CD1c-positive myeloid dendritic cell (primary cell): ENCODE results near the gene SYNGR2.

ENCODE experiments used
- DNase-seq: peaks from one replicate; pipeline ENCODE4 v3.0.0-alpha.2; 2016; ENCODE audit errors: extremely low spot score

The SYNGR2 gene

GRCh38 chr17:78143214-78144146 is 24.9 kb upstream of the SYNGR2 start:
- no peak for DNase-seq

- DNase-seq = peak; percentile 97
These were observed 24.1 kb upstream of the SYNGR2 start for GRCh38 chr17:78144147-78144719.

GRCh38 chr17:78144736-78145641 is 23.4 kb upstream of the SYNGR2 start:
- DNase-seq = no peak

GRCh38 chr17:78146471-78146869 is 21.9 kb upstream of the SYNGR2 start:
- no peak for DNase-seq

GRCh38 chr17:78146881-78147280 is 21.5 kb upstream of the SYNGR2 start:
- DNase-seq = no peak

- DNase-seq = no peak
These were observed 20.9 kb upstream of the SYNGR2 start for GRCh38 chr17:78147315-78147998.

GRCh38 chr17:78148286-78149016 is 19.9 kb upstream of the SYNGR2 start:
- DNase-seq = no peak

GRCh38 chr17:78151514-78152008 is 16.8 kb upstream of the SYNGR2 start:
- no peak for DNase-seq

- DNase-seq = peak; percentile 72
These were observed 13.2 kb upstream of the SYNGR2 start for GRCh38 chr17:78154903-78155811.

- peak; percentile 47 for DNase-seq
These were observed 8.7 kb upstream of the SYNGR2 start for GRCh38 chr17:78159575-78160158.

- no peak for DNase-seq
These were observed 4.3 kb upstream of the SYNGR2 start for GRCh38 chr17:78163881-78164747.

GRCh38 chr17:78164748-78165607 is 3.4 kb upstream of the SYNGR2 start:
- DNase-seq = no peak

GRCh38 chr17:78166416-78166815 is 2.0 kb upstream of the SYNGR2 start:
- DNase-seq = no peak

- DNase-seq = peak; percentile 24
These were observed 767 bp downstream of the SYNGR2 start for GRCh38 chr17:78168903-78169793.

GRCh38 chr17:78170692-78171590 is 2.6 kb downstream of the SYNGR2 start:
- DNase-seq = peak; percentile 66
